ENCODE results near the gene SH2D6.
"Not testable (repeated sequence)": the region's sequence is repeated elsewhere in the genome, so short reads cannot be mapped to it uniquely, and the experiment has no call there.

The SH2D6 gene

DNA sequence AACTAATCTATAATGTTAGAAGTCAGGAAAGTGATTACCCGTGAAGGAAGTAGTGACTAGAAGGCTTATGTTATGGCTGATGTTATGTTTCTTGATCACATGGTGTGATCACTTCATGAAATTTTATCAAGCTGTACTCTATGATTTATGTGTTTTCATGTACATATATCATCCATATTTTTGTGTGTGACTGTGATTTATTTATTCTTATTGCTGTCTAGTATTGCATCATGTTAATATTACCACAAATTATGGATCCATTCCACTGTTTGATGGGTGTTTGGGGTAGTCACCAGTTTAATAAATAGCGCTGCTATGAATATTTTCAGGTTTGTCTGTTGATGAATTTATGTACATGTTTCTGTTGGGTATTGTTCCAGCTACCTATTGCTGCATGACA, 59.4 kb downstream of the SH2D6 start:
- Histone ChIP-seq H2AFZ (ENCODE audit: low read depth, low read length, severe bottlenecking) (no peak overlapping the region), H3K9ac (ENCODE audit: low read length) (no peak overlapping the region), H3K9me2 (replicated peaks; ENCODE audit: insufficient read depth, low read length) (no peaks in the 10 kb centered on the region), H3F3A (ENCODE audit: insufficient read depth) (no peaks in the 10 kb centered on the region), H3K4me3 (ENCODE audit: insufficient read depth, low read length, poor library complexity, severe bottlenecking) (no peak overlapping the region), H3K4me2 (ENCODE audit: low read depth, low read length, poor library complexity, severe bottlenecking) (no peak overlapping the region), H4K20me1 (ENCODE audit: low read depth, low read length) (no peaks in the 10 kb centered on the region), H3K36me3 (ENCODE audit: low read length) (no peaks in the 10 kb centered on the region), H3K27me3 (ENCODE audit: low read length) (no peaks in the 10 kb centered on the region), H3K79me2 (ENCODE audit: insufficient read depth, low read length) (no peaks in the 10 kb centered on the region), H3K9me3 (ENCODE audit: insufficient read depth, low read length) (no peaks in the 10 kb centered on the region), H3K27ac (ENCODE audit: low read depth, low read length) (no peak overlapping the region)
- TF ChIP-seq EZH2phosphoT487 (conservative IDR thresholded peaks at IDR 0.05; ENCODE audit: low read length), result no peak
- TF ChIP-seq, protein P1, sequence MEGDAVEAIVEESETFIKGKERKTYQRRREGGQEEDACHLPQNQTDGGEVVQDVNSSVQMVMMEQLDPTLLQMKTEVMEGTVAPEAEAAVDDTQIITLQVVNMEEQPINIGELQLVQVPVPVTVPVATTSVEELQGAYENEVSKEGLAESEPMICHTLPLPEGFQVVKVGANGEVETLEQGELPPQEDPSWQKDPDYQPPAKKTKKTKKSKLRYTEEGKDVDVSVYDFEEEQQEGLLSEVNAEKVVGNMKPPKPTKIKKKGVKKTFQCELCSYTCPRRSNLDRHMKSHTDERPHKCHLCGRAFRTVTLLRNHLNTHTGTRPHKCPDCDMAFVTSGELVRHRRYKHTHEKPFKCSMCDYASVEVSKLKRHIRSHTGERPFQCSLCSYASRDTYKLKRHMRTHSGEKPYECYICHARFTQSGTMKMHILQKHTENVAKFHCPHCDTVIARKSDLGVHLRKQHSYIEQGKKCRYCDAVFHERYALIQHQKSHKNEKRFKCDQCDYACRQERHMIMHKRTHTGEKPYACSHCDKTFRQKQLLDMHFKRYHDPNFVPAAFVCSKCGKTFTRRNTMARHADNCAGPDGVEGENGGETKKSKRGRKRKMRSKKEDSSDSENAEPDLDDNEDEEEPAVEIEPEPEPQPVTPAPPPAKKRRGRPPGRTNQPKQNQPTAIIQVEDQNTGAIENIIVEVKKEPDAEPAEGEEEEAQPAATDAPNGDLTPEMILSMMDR (IDR thresholded peaks at IDR 0.05; ENCODE audit: insufficient read depth, low read length, poor library complexity, severe bottlenecking), result no peak

DNA sequence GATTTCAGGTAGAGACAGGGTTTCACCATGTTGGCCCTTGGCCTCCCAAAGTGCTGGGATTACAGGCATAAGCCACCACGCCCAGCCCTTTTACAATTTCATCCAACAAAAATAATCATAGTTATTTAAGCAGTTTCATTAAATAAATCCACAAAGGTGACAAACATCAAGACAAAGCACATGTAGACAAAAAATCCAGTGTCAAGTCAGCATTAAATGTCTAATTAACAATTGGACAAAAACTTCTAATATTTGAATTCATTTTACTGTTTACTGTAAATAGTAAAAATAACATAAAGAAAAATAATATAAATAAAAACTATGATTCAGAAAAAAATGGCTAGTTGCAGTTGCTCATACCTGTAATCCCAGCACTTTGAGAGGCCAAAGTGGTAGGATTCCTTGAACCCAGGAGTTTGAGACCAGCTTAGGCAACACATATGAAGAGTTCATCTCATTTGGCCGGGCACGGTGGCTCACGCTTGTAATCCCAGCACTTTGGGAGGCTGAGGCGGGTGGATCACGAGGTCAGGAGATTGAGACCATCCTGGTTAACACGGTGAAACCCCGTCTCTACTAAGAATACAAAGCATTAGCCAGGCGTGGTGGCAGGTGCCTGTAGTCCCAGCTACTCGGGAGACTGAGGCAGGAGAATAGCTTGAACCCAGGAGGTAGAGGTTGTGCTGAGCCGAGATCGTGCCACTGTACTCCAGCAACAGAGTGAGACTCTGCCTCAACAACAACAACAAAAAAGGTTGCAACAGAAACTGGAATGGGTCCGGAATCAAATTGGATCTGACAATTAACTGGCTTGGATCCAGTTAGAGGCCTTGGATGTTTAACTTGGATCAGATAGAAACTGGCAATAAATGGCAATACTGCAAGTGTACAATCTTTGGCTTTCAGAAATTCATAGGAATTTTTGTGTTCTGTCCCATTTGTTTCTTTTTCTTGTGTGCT, 63.6 kb downstream of the SH2D6 start:
- H3K27me3 ChIP-seq (ENCODE audit: low read length), result no peaks in the 10 kb centered on the region
- no peaks in the 10 kb centered on the region for H4K20me1 ChIP-seq (ENCODE audit: low read depth, low read length)
- no peak overlapping the region for H3K27ac ChIP-seq (ENCODE audit: low read depth, low read length)
- no peak overlapping the region for H3K4me2 ChIP-seq (ENCODE audit: low read depth, low read length, poor library complexity, severe bottlenecking)
- H3K36me3 ChIP-seq (ENCODE audit: low read length), result no peaks in the 10 kb centered on the region
- H3K4me3 ChIP-seq (ENCODE audit: insufficient read depth, low read length, poor library complexity, severe bottlenecking), result no peak overlapping the region
- no peak overlapping the region for H2AFZ ChIP-seq (ENCODE audit: low read depth, low read length, severe bottlenecking)
- H3F3A ChIP-seq (ENCODE audit: insufficient read depth), result no peaks in the 10 kb centered on the region
- no peaks in the 10 kb centered on the region for H3K79me2 ChIP-seq (ENCODE audit: insufficient read depth, low read length)
- no peaks in the 10 kb centered on the region for H3K9me3 ChIP-seq (ENCODE audit: insufficient read depth, low read length)
- TF ChIP-seq EZH2phosphoT487 (conservative IDR thresholded peaks at IDR 0.05; ENCODE audit: low read length), result no peak
- TF ChIP-seq, protein P1 (IDR thresholded peaks at IDR 0.05; ENCODE audit: insufficient read depth, low read length, poor library complexity, severe bottlenecking), result no peak
- H3K9ac ChIP-seq (ENCODE audit: low read length), result no peak overlapping the region
- H3K9me2 ChIP-seq (replicated peaks; ENCODE audit: insufficient read depth, low read length), result no peaks in the 10 kb centered on the region

DNA sequence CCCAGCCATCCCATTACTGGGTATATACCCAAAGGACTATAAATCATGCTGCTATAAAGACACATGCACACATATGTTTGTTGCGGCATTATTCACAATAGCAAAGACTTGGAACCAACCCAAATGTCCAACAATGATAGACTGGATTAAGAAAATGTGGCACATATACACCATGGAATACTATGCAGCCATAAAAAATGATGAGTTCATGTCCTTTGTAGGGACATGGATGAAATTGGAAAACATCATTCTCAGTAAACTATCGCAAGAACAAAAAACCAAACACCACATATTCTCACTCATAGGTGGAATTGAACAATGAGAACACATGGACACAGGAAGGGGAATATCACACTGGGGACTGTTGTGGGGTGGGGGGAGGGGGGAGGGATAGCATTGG, 66.1 kb downstream of the SH2D6 start:
- not testable (repeated sequence) for H4K20me1 ChIP-seq (ENCODE audit: low read depth, low read length); H3K79me2 ChIP-seq (ENCODE audit: insufficient read depth, low read length); H3K9me2 ChIP-seq (replicated peaks; ENCODE audit: insufficient read depth, low read length); H3K27me3 ChIP-seq (ENCODE audit: low read length); H3K4me2 ChIP-seq (ENCODE audit: low read depth, low read length, poor library complexity, severe bottlenecking); H2AFZ ChIP-seq (ENCODE audit: low read depth, low read length, severe bottlenecking); H3K36me3 ChIP-seq (ENCODE audit: low read length); H3K27ac ChIP-seq (ENCODE audit: low read depth, low read length); H3K4me3 ChIP-seq (ENCODE audit: insufficient read depth, low read length, poor library complexity, severe bottlenecking); H3F3A ChIP-seq (ENCODE audit: insufficient read depth); H3K9ac ChIP-seq (ENCODE audit: low read length); H3K9me3 ChIP-seq (ENCODE audit: insufficient read depth, low read length)

DNA sequence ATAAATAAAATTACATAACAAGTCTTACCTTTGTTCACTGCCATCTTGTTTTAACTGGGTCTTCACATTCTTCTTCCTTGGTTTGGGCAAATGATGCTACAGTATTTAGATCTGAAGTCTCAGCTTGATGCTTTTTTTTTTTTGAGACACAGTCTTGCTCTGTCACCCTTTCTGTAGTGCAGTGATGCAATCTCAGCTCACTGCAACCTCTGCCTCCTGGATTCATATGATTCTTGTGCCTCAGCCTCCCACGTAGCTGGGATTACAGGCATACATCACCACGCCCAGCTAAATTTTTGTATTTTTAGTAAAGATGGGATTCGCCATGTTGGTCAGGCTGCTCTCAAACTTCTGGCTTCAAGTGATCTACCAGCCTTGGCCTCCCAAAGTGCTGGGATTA, 67.3 kb downstream of the SH2D6 start:
- no peak for TF ChIP-seq EZH2phosphoT487 (conservative IDR thresholded peaks at IDR 0.05; ENCODE audit: low read length)
- TF ChIP-seq, protein P1 (IDR thresholded peaks at IDR 0.05; ENCODE audit: insufficient read depth, low read length, poor library complexity, severe bottlenecking), result no peak
- Histone ChIP-seq H3K9me2 (replicated peaks; ENCODE audit: insufficient read depth, low read length) (no peaks in the 10 kb centered on the region), H3K4me3 (ENCODE audit: insufficient read depth, low read length, poor library complexity, severe bottlenecking) (no peak overlapping the region), H3K79me2 (ENCODE audit: insufficient read depth, low read length) (no peaks in the 10 kb centered on the region), H4K20me1 (ENCODE audit: low read depth, low read length) (no peaks in the 10 kb centered on the region), H3K27ac (ENCODE audit: low read depth, low read length) (no peak overlapping the region), H3F3A (ENCODE audit: insufficient read depth) (no peaks in the 10 kb centered on the region), H3K9me3 (ENCODE audit: insufficient read depth, low read length) (no peaks in the 10 kb centered on the region), H3K36me3 (ENCODE audit: low read length) (no peaks in the 10 kb centered on the region), H3K27me3 (ENCODE audit: low read length) (no peaks in the 10 kb centered on the region), H2AFZ (ENCODE audit: low read depth, low read length, severe bottlenecking) (no peak overlapping the region), H3K4me2 (ENCODE audit: low read depth, low read length, poor library complexity, severe bottlenecking) (no peak overlapping the region), H3K9ac (ENCODE audit: low read length) (no peak overlapping the region)

All from SU-DHL-6 (cell line).